Measurements from ENCODE around the gene IFITM5.
"Not testable (repeated sequence)": the region's sequence is repeated elsewhere in the genome, so short reads cannot be mapped to it uniquely, and the experiment has no call there.

Gene IFITM5

GRCh38 chr11:315516-315994 lies 16.2 kb upstream of the IFITM5 start:
- H3K27me3 ChIP-seq (replicated peaks; ENCODE audit: control insufficient read depth, insufficient read depth, low read length), result no peaks in the 10 kb centered on the region
- H3K36me3 ChIP-seq (ENCODE audit: control insufficient read depth, insufficient read depth, low read length), result peaks cover 4% of the 10 kb centered on the region; the same call in 1 of the 2 replicates
- TF ChIP-seq CTCF (IDR thresholded peaks at IDR 0.05; ENCODE audit: insufficient read depth, low read length, poor library complexity, severe bottlenecking), result no peak
- DNase-seq (ENCODE audit: extremely low read depth, insufficient read length), result no peak
- peak overlapping the region; percentile 77 for H3K4me3 ChIP-seq (replicated peaks; ENCODE audit: low read depth, low read length)

- no peak for DNase-seq (ENCODE audit: extremely low read depth, insufficient read length)
- peak overlapping the region; percentile 77 for H3K4me3 ChIP-seq (replicated peaks; ENCODE audit: low read depth, low read length)
- peaks cover 4% of the 10 kb centered on the region; the same call in 1 of the 2 replicates for H3K36me3 ChIP-seq (ENCODE audit: control insufficient read depth, insufficient read depth, low read length)
- no peaks in the 10 kb centered on the region for H3K27me3 ChIP-seq (replicated peaks; ENCODE audit: control insufficient read depth, insufficient read depth, low read length)
- TF ChIP-seq CTCF (IDR thresholded peaks at IDR 0.05; ENCODE audit: insufficient read depth, low read length, poor library complexity, severe bottlenecking), result no peak
These were observed 15.7 kb upstream of the IFITM5 start for GRCh38 chr11:315051-315481.

GRCh38 chr11:314554-314875 lies 15.2 kb upstream of the IFITM5 start:
- H3K36me3 ChIP-seq (ENCODE audit: control insufficient read depth, insufficient read depth, low read length); DNase-seq (ENCODE audit: extremely low read depth, insufficient read length); H3K27me3 ChIP-seq (replicated peaks; ENCODE audit: control insufficient read depth, insufficient read depth, low read length): not testable (repeated sequence)
- H3K4me3 ChIP-seq (replicated peaks; ENCODE audit: low read depth, low read length), result peak overlapping the region; percentile 77

- peak; percentile 17 for TF ChIP-seq CTCF (IDR thresholded peaks at IDR 0.05; ENCODE audit: insufficient read depth, low read length, poor library complexity, severe bottlenecking)
- Histone ChIP-seq H3K36me3 (ENCODE audit: control insufficient read depth, insufficient read depth, low read length) (peaks cover 4% of the 10 kb centered on the region; the same call in 1 of the 2 replicates), H3K27me3 (replicated peaks; ENCODE audit: control insufficient read depth, insufficient read depth, low read length) (no peaks in the 10 kb centered on the region), H3K4me3 (replicated peaks; ENCODE audit: low read depth, low read length) (peak within 1 kb of the TSS; percentile 77)
- DNase-seq (ENCODE audit: extremely low read depth, insufficient read length), result peak; percentile 82
These were observed 14.6 kb upstream of the IFITM5 start, which contains the start of gene IFITM1 for GRCh38 chr11:313787-314553. IFITM1 (plus strand) TSS chr11:314040; CDS start chr11:314171, 131 bp downstream.

- TF ChIP-seq CTCF (IDR thresholded peaks at IDR 0.05; ENCODE audit: insufficient read depth, low read length, poor library complexity, severe bottlenecking), result no peak
- Histone ChIP-seq H3K4me3 (replicated peaks; ENCODE audit: low read depth, low read length) (peak overlapping the region; percentile 77), H3K36me3 (ENCODE audit: control insufficient read depth, insufficient read depth, low read length) (peaks cover 4% of the 10 kb centered on the region; the same call in 1 of the 2 replicates), H3K27me3 (replicated peaks; ENCODE audit: control insufficient read depth, insufficient read depth, low read length) (no peaks in the 10 kb centered on the region)
- DNase-seq (ENCODE audit: extremely low read depth, insufficient read length), result peak; percentile 66
These were observed 14.0 kb upstream of the IFITM5 start for GRCh38 chr11:313304-313786.

GRCh38 chr11:312092-312816 lies 12.9 kb upstream of the IFITM5 start:
- no peak for DNase-seq (ENCODE audit: extremely low read depth, insufficient read length)
- no peak for TF ChIP-seq CTCF (IDR thresholded peaks at IDR 0.05; ENCODE audit: insufficient read depth, low read length, poor library complexity, severe bottlenecking)
- Histone ChIP-seq H3K27me3 (replicated peaks; ENCODE audit: control insufficient read depth, insufficient read depth, low read length) (no peaks in the 10 kb centered on the region), H3K36me3 (ENCODE audit: control insufficient read depth, insufficient read depth, low read length) (peaks cover 4% of the 10 kb centered on the region; the same call in 1 of the 2 replicates), H3K4me3 (replicated peaks; ENCODE audit: low read depth, low read length) (no peak overlapping the region)

- peak overlapping the region; percentile 33; the same call in 1 of the 2 replicates for H3K4me3 ChIP-seq (replicated peaks; ENCODE audit: low read depth, low read length)
- not testable (repeated sequence) for DNase-seq (ENCODE audit: extremely low read depth, insufficient read length); H3K36me3 ChIP-seq (ENCODE audit: control insufficient read depth, insufficient read depth, low read length); H3K27me3 ChIP-seq (replicated peaks; ENCODE audit: control insufficient read depth, insufficient read depth, low read length)
These were observed 11.9 kb upstream of the IFITM5 start for GRCh38 chr11:311013-311748.

GRCh38 chr11:309979-310572 lies 10.8 kb upstream of the IFITM5 start:
- peak overlapping the region; percentile 55 for H3K4me3 ChIP-seq (replicated peaks; ENCODE audit: low read depth, low read length)
- DNase-seq (ENCODE audit: extremely low read depth, insufficient read length); H3K27me3 ChIP-seq (replicated peaks; ENCODE audit: control insufficient read depth, insufficient read depth, low read length); H3K36me3 ChIP-seq (ENCODE audit: control insufficient read depth, insufficient read depth, low read length): not testable (repeated sequence)

All from GM06990 (cell line).